ENCODE measurements around the gene CCDC124. TPM values are rescaled to one million over a fixed set of nuclear protein-coding genes. Genes with fewer than 3 reads are reported as not detected.

CCDC124 gene
- total and polyA plus RNA-seq, 2 experiments from 2014 or later = 19.4 to 97.7 TPM

GRCh38 chr19:17973759-17974158 lies 40.9 kb downstream of the CCDC124 start:
- TF ChIP-seq EZH2phosphoT487 (IDR thresholded peaks at IDR 0.05; ENCODE audit: low read depth, severe bottlenecking, unreplicated experiment) (no peak), EZH2 (IDR thresholded peaks at IDR 0.05; ENCODE audit: borderline replicate concordance) (no peak), CTCF (IDR thresholded peaks at IDR 0.05; ENCODE audit: poor library complexity) (no peak)
- no peaks in the 10 kb centered on the region for H3K9me3 ChIP-seq (ENCODE audit: low read depth)
- no peaks in the 10 kb centered on the region for H3K4me1 ChIP-seq (ENCODE audit: insufficient read depth)
- no peaks in the 10 kb centered on the region for H3K9me2 ChIP-seq (replicated peaks; ENCODE audit: insufficient read depth)
- no peak for DNase-seq (ENCODE audit: low spot score)
- no peaks in the 10 kb centered on the region for H3K36me3 ChIP-seq (replicated peaks; ENCODE audit: insufficient read depth, low read depth)
- no peaks in the 10 kb centered on the region for H3K79me2 ChIP-seq
- no peak overlapping the region for H3K4me2 ChIP-seq
- H3K27ac ChIP-seq = no peak overlapping the region
- no peak overlapping the region for H3K4me3 ChIP-seq
- no peak overlapping the region for H2AFZ ChIP-seq
- H4K20me1 ChIP-seq (ENCODE audit: insufficient read depth, poor library complexity, severe bottlenecking) = no peaks in the 10 kb centered on the region
- no peaks in the 10 kb centered on the region for H3K27me3 ChIP-seq
- WGBS (ENCODE audit: low lambda C conversion rate, missing lambda C conversion rate) = 97% methylated on average over 23 of the region's 23 CpGs

GRCh38 chr19:17974551-17974950 lies 41.7 kb downstream of the CCDC124 start:
- H4K20me1 ChIP-seq (ENCODE audit: insufficient read depth, poor library complexity, severe bottlenecking) = no peaks in the 10 kb centered on the region
- no peaks in the 10 kb centered on the region for H3K79me2 ChIP-seq
- no peak overlapping the region for H3K4me2 ChIP-seq
- no peaks in the 10 kb centered on the region for H3K9me3 ChIP-seq (ENCODE audit: low read depth)
- H3K36me3 ChIP-seq (replicated peaks; ENCODE audit: insufficient read depth, low read depth) = no peaks in the 10 kb centered on the region
- no peak overlapping the region for H3K4me3 ChIP-seq
- no peaks in the 10 kb centered on the region for H3K9me2 ChIP-seq (replicated peaks; ENCODE audit: insufficient read depth)
- DNase-seq (ENCODE audit: low spot score) = no peak
- TF ChIP-seq EZH2phosphoT487 (IDR thresholded peaks at IDR 0.05; ENCODE audit: low read depth, severe bottlenecking, unreplicated experiment) (no peak), EZH2 (IDR thresholded peaks at IDR 0.05; ENCODE audit: borderline replicate concordance) (no peak), CTCF (IDR thresholded peaks at IDR 0.05; ENCODE audit: poor library complexity) (no peak)
- no peaks in the 10 kb centered on the region for H3K27me3 ChIP-seq
- no peak overlapping the region for H2AFZ ChIP-seq
- H3K27ac ChIP-seq = no peak overlapping the region
- WGBS (ENCODE audit: low lambda C conversion rate, missing lambda C conversion rate) = 92% methylated on average over 6 of the region's 6 CpGs
- H3K4me1 ChIP-seq (ENCODE audit: insufficient read depth) = no peaks in the 10 kb centered on the region

- Histone ChIP-seq H3K4me1 (ENCODE audit: insufficient read depth) (no peaks in the 10 kb centered on the region), H3K27ac (no peak overlapping the region), H3K36me3 (replicated peaks; ENCODE audit: insufficient read depth, low read depth) (no peaks in the 10 kb centered on the region), H3K9me2 (replicated peaks; ENCODE audit: insufficient read depth) (no peaks in the 10 kb centered on the region), H3K79me2 (no peaks in the 10 kb centered on the region), H3K9me3 (ENCODE audit: low read depth) (no peaks in the 10 kb centered on the region), H4K20me1 (ENCODE audit: insufficient read depth, poor library complexity, severe bottlenecking) (no peaks in the 10 kb centered on the region), H3K27me3 (no peaks in the 10 kb centered on the region), H3K4me2 (no peak overlapping the region), H2AFZ (no peak overlapping the region), H3K4me3 (no peak overlapping the region)
- TF ChIP-seq EZH2 (IDR thresholded peaks at IDR 0.05; ENCODE audit: borderline replicate concordance) = no peak
- no peak for TF ChIP-seq CTCF (IDR thresholded peaks at IDR 0.05; ENCODE audit: poor library complexity)
- TF ChIP-seq EZH2phosphoT487 (IDR thresholded peaks at IDR 0.05; ENCODE audit: low read depth, severe bottlenecking, unreplicated experiment) = no peak
- DNase-seq (ENCODE audit: low spot score) = no peak
- WGBS (ENCODE audit: low lambda C conversion rate, missing lambda C conversion rate) = 97% methylated on average over 7 of the region's 8 CpGs
Observed at GRCh38 chr19:17975032-17975431, 42.2 kb downstream of the CCDC124 start.

- Histone ChIP-seq H3K27me3 (no peaks in the 10 kb centered on the region), H3K79me2 (no peaks in the 10 kb centered on the region), H3K9me2 (replicated peaks; ENCODE audit: insufficient read depth) (no peaks in the 10 kb centered on the region), H3K9me3 (ENCODE audit: low read depth) (no peaks in the 10 kb centered on the region), H4K20me1 (ENCODE audit: insufficient read depth, poor library complexity, severe bottlenecking) (no peaks in the 10 kb centered on the region), H3K27ac (no peak overlapping the region), H3K4me1 (ENCODE audit: insufficient read depth) (no peaks in the 10 kb centered on the region), H3K36me3 (replicated peaks; ENCODE audit: insufficient read depth, low read depth) (no peaks in the 10 kb centered on the region), H3K4me2 (no peak overlapping the region), H2AFZ (no peak overlapping the region), H3K4me3 (no peak overlapping the region)
- no peak for DNase-seq (ENCODE audit: low spot score)
- TF ChIP-seq EZH2 (IDR thresholded peaks at IDR 0.05; ENCODE audit: borderline replicate concordance) (no peak), EZH2phosphoT487 (IDR thresholded peaks at IDR 0.05; ENCODE audit: low read depth, severe bottlenecking, unreplicated experiment) (no peak), CTCF (IDR thresholded peaks at IDR 0.05; ENCODE audit: poor library complexity) (no peak)
- WGBS (ENCODE audit: low lambda C conversion rate, missing lambda C conversion rate) = 90% methylated on average over 4 of the region's 4 CpGs
Observed at GRCh38 chr19:17977021-17977420, 44.2 kb downstream of the CCDC124 start.
